Measurements from ENCODE around the gene EEF2.
"Not testable (repeated sequence)": the region's sequence is repeated elsewhere in the genome, so short reads cannot be mapped to it uniquely, and the experiment has no call there.

EEF2 gene

DNA sequence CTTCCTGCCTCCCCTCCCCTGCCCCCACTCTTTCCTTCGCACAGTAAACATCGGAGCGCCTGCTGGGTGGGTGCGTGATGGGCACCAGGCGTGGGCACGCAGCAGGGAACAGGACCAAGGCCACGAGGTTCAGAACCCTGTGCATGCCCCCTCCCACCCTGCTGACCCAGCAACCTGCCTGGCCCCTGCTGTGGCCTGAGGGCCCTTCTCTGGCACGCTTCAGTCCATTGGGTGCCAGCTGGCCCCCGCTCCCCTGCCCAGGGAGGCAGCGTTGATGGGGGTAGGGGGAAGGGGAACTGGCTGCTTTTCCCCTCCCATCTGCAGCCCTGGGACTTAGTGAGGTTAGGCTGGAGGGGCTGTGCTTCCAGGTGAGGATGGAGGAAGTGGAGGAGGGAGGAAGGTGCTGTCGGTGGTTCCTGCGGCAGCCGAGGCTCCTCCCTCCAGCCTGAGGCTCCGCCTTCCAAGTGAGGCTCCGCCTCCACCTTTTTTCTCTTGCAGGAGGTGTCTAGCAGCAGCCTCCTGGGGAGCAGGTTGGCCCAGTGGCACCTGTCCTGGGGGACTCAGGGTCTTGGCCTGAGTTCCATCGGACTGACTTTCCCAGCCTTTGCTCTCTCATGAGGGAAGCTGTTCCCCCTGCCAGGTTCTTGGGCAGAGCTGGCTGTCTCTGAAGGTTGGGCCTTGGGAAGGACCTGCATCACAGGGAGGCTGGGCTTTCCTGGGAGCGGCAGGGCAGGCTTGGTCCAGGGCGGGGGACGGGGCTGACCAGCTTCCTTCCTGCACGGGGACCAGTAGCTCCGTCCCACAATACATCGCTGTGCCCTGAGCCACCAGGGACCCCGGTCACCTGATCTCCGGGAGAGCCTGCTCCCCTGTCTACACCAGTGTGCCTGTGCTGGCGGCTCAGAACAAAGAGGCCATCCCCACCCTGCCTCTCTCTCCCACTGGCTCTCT lies 29.6 kb upstream of the EEF2 start:
- no peak for DNase-seq (ENCODE audit: low spot score)

DNA sequence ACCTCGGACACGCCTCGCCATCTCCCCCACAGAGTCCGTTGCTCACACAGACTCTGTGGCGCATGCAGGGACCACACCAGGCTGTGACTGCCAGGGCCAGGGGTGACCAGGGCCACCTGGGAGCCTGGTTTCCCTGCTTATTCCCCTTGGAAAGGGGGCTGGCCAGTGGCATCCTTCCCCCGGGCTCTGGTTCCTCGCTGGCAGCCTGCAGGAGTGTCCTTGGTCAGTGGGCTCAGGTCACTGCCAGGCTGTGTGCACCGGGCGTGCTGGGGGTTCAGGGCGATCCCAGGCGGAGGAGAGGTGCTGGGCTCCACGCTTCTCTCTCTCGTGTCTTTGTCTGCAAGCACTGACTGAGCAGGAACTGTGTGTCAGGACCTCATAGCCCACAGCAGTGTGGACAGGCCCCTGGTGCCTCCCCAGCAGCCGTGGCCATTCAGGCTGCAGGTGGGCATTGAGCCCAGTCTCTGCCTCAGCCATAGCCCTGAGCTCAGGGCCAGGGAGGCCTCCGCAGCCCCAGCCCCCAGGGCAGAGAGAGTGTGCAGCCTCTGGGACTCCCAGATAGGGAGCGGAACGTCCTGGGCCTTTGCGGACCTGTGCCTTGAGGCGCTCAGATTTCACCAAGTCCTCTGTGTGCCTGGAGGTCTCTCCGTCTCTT lies 28.8 kb upstream of the EEF2 start:
- no peak for DNase-seq (ENCODE audit: low spot score)

DNA sequence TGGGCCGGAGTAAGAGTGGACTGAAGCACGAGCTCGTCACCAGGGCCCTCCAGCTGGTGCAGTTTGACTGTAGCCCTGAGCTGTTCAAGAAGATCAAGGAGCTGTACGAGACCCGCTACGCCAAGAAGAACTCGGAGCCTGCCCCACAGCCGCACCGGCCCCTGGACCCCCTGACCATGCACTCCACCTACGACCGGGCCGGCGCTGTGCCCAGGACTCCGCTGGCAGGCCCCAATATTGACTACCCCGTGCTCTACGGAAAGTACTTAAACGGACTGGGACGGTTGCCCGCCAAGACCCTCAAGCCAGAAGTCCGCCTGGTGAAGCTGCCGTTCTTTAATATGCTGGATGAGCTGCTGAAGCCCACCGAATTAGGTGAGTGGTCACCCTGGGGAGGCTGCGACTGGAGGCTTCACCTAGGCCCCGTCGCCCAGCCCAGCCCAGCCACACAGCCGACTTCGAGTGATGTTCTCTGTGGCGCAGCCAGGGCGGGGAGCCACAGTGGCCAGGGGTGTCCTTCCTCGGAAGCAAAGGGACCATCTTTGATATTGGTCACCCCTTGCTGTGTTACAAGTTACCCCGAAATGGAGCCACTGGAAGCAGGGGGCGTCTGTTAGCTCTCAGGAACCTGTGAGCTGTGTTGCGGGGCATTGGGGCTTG lies 27.8 kb upstream of the EEF2 start:
- DNase-seq (ENCODE audit: low spot score): no peak

DNA sequence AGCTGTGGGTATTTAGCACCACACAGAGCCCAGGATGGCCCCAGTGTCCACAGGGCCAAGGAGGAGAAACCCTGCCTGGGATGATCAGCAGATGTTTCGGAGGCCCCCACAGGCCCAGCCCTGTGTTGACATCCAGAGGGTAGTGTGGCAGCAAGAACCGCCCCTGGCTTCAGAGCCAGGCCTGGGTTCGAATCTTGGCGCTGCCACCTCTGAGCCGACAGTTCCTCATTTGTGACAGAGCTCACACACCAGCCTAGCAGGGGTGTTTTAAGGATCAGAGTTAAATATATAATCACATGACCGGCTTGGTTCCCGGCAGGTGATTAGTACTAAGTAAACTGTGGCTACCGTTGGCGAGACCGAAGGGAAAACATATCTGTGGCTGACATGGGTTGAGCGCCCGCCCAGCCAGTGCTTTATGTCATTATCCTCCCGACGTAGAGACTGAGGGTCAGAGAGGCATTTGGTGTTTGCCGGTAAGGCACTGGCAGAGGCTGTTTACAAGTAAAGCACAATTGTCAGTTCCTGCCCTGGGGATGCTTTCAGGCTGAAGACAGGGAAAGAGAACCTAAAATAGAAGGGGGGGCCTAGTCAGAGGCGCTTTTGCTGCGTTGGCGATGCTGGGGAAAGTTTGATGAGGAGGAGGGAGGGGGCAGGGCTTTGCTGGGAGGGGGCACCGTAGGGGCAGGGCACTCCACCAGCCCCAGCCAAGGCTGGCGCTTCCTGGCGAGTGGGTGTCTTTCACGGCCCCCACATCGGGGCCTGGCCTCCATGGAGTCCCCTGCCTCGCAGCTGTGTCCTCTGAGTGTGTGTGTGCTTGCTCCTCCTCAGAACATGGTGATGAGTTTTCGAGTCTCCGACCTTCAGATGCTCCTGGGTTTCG lies 27.1 kb upstream of the EEF2 start:
- DNase-seq (ENCODE audit: low spot score): no peak

DNA sequence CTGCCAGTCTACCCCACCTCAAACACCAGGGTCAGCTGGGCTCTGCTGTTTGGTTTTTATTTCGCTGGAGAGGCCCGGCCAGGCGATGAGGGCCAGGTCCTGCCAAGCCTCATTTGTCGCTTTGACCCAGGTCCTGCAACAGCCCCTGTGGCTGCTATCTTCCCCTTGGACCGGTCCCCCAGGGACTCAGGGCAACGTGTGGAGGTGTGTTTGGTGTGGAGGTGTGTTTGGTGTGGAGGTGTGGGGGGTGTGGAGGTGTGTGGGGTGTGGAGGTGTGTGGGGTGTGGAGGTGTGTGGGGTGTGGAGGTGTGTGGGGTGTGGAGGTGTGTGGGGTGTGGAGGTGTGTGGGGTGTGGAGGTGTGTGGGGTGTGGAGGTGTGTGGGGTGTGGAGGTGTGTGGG lies 26.2 kb upstream of the EEF2 start:
- DNase-seq (ENCODE audit: low spot score): not testable (repeated sequence)

DNA sequence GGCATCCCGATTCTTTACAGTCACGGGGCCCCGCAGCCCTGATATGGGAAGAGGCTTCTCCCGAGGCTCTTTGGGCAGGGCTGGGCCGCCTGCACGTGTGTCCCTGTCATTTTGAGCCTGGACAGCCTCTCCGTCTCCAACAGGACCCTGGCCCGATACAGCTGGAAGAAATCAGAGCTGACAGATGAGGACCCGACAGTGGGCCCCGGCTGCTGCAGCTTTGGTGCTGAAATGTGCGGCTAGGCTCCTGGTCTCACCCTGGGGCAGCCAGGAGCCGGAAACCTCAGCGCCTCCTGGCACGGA lies 25.5 kb upstream of the EEF2 start:
- DNase-seq (ENCODE audit: low spot score): no peak

DNA sequence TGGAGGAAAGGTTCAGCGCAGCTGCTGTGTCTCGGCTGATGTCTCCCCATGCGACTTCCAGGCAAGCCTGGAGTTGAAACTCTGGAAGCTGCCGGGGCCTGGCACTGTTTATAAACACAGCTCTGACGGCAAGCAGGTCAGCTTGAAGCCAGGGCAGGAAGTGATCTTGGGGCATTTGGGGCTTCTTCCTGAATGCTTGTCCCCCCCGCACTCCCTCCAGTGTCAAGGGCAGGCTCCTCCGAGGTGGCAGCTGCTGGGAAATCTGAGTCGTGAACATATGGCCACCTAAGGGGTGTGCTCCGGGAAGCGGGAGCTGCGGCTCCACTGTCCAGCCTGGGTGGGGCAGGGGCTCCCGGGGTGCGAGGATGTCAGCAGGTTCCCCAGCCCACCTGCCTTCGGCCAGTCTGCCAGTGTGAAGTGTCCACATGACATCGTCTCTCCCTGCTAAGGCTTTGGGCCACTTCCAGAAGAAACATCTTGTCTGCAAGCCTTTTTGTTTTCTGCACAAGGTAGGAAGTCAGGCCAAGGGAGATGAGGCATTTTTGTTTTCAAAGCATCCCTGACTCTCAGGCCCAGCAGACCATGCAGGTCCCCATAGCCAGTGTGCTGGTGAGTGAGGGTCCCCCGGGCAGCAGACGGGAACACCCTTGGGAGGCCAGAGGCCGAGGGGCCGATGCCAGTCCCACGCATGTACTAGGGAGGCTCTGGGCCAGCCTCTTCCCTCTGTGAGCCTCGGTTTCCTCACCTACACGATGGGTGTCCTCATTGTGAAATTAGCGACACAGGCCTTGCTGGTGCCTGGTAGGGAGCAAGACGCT lies 24.9 kb upstream of the EEF2 start:
- DNase-seq (ENCODE audit: low spot score): no peak

DNA sequence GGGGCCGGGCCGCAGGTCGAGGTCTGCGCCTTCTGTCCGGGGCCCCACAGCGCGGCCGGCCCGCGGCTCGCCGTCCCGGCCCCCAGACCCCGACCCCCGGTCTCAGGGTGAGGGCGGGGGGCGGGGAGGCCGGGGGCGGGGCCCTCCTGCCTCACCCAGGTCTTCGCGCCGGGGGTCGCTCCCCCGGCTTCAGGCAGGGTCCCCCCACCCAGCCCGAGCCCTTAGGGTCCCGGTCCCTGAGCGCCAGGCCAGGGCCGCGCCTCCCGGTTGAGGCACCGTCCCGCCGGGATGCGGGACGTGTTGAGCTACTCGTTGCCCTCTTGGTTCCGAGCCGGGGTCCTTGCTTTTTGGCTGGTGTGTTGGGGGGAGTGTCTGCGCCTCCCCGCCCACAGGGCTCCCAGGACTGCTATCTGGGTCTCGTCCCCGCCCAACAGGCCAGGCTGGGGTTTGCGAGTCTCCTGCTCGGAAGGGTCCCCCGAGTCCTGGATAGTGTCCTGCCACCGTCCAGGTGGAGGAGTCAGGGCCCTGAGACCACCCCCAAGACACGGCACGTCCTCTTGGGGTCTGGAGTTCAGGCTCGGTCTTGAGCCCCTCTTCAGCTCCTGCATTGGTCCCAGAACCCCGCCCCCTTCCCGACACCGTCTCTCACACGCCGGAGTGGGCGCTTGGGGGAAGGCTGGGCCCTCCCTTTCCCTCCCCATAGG lies 22.7 kb upstream of the EEF2 start:
- DNase-seq (ENCODE audit: low spot score): no peak

DNA sequence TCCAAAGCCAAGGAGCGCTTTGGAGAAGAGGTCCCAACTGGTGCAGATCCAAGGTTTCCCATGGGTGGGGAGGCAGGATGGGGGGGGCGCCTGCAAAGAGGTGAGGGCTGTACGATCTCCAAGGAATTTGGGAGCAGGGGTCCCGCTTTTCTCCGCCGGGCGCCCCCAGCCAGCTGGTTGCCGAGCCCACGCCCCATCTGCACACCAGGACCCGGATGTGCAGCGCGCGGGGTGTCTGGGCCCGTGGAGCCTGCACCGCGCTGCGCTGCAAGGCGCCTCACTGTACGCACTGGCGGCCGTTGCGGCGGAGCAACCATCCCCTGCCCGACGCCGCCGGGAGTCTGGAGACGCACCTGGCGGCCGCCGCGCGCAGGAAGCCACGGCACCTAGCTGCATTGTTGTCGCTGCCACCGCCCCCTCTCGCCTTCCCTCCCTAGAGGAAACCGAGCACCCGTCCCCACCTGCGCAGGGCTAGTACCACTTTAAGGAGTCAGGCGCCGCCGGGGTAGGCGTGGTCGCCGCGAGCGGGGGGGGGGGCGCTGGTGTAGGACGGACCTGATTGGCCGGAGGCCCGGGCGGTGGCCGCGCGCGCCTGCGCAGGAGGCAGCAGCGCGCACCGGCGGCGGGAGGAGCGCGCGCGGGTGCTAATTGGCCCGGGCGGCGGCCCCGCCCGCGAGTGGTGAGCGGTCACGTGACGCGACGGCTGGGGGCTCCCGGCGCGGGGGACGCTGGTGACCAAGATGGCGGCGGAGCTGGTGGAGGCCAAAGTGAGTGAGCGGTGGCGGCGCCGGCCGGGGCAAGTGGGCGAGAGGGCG lies 22.0 kb upstream of the EEF2 start, which contains the start of gene PIAS4:
Gene PIAS4, plus strand, starts transcription at position 716 of the 815 bp plus-strand sequence. Its CDS starts 25 bp downstream, at position 741.
- DNase-seq (ENCODE audit: low spot score): peak; percentile 92

DNA sequence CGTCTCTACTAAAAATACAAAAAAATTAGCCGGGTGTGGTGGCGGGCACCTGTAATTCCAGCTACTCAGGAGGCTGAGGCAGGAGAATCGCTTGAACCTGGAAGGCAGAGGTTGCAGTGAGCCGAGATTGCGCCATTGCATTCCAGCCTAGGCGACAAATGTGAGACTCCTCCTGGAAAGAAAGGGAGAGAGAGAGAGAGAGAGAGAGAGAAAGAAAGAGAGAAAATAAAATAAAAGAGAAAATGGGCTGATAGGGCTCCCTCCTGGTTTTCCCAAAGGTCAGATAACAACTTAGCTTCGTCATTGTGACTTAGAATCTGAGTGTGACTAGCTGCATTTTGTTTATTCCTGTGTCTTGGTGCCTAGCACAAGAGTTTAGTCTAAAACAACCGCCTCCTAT lies 20.2 kb upstream of the EEF2 start:
- not testable (repeated sequence) for DNase-seq (ENCODE audit: low spot score)

DNA sequence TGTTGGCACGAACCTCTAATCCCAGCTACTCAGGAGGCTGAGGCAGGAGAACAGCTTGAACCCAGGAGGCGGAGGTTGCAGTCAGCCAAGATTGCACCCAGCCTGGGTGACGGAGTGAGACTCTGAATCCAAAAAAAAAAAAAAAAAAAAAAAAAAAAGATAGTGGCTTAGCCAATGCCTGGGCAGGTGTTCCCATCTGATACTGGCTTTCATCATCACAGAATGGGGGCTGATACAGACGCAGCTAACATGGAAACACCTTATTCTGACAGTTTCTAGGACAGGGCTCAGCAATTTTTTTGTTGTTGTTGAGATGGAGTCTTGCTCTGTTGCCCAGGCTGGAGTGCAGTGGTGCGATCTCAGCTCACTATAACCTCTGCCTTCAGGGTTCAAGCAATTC lies 15.5 kb upstream of the EEF2 start:
- DNase-seq (ENCODE audit: low spot score): not testable (repeated sequence)

DNA sequence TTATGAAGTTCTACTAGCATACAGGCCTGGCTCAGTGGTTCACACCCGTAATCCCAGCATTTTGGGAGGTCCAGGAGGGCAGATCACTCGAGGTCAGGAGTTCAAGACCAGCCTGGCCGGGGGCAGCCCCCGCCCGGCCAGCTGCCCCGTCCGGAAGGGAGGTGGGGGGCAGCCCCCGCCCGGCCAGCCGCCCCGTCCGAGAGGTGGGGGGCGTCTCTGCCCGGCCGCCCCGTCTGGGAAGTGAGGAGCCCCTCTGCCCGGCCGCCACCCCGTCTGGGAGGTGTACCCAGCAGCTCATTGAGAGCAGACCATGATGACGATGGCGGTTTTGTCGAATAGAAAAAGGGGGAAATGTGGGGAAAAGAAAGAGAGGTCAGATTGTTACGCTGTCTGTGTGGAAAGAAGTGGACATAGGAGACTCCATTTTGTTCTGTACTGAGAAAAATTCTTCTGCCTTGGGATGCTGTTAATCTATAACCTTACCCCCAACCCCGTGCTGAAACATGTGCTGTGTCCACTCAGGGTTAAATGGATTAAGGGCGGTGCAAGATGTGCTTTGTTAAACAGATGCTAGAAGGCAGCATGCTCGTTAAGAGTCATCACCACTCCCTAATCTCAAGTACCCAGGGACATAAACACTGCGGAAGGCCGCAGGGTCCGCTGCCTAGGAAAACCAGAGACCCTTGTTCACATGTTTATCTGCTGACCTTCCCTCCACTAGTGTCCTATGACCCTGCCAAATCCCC lies 13.6 kb upstream of the EEF2 start:
- not testable (repeated sequence) for DNase-seq (ENCODE audit: low spot score)

DNA sequence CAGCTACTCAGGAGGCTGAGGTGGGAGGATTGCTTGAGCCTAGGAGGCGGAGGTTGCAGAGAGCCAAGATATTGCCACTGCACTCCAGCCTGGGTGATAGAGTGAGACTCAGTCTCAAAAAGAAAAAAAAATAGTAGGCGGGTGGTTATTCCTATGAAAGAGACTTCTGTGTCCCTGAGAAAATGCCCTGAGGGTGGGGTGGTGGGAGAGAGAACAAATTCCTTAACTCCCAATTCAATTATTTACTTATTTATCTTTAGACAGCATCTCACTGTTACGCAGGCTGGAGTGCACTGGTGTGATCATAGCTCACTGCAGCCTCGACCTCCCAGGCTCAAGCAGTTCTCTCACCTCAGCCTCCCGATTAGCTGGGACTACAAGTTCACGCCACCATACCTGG lies 10.3 kb upstream of the EEF2 start:
- DNase-seq (ENCODE audit: low spot score): no peak

DNA sequence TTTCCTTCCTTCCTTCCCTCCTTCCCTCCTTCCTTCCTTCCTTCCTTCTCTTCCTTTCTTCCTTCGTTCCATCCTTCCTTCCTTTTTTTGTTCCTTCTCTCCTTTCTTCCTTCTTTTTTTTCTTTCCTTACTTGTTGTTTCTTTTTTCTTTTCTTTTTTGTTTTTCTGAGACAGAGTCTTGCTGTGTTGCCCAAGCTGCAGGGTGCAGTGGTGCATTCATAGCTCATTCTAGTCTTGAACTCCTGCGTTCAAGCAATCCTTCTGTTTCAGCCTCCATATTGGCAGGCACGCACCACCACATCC lies 5.5 kb upstream of the EEF2 start:
- DNase-seq (ENCODE audit: low spot score): no peak

DNA sequence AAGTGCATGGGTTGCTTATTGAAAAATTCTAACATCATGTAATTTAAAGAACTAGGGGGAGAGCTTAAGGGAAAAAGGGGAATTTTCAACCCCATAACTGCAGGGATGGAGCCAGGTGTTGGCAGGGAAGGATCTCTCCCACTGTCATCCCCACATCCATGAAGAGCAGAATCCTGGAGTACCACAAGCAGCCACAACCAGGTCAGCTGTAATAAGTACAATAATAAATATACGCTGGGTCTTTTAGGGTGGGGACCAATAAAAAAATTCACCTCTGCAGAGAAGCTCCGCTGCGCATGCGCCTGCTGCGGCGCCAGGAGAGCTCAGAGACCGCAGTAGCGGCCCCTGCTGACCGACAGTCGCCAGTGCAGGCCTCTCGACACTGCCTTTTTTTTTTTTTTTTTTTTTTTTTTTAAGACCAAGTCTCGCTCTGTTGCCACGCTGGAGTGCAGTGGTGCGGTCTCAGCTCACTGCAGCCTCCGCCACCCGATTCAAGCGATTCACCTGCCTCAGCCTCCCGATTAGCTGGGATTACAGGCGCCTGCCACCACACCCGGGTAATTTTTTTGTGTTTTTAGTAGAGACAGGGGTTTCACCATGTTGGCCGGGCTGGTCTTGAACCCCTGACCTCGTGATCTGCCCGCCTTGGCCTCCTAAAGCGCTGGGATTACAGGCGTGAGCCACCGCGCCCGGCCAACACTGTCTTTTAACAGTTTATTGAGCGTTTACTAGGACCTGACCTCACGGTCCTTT lies 2.5 kb upstream of the EEF2 start:
- DNase-seq (ENCODE audit: low spot score): peak; percentile 80

DNA sequence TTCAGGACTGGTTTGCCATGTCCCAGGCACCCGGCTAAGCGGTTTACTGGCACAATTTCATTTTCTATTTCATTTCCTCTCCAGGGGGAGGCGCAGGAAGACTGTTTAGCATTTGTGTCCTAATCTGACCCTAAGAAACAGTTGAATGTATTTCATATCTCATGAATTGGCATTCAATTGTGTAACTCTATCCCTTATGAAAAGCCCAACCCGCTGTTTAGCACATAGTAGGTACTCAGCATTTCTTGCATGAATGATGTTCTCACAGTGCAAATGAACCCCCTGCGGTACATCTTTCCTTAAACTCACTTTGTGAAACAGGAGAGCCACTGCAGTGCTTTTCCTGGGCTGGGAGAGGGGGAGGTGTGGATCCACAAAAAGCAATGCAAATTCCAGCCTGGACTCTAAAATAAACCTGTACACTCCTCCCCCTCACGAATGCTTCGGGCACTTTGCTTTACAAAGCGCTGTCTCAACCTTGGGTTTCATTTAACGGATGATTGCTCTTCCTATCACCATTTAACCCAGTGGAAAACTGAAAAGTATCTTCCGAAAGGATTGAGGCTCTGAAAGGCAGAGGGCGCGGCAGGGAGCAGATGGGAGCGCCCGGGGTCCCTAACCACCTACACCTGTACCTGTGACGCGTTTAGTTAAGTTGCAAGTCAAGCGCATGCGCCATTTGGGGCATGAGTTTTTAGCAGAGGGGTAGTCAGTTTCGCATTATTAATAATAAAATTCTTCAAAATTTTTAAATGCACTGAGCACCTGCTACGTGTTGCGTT lies 1.2 kb upstream of the EEF2 start:
- peak; percentile 93 for DNase-seq (ENCODE audit: low spot score)

DNA sequence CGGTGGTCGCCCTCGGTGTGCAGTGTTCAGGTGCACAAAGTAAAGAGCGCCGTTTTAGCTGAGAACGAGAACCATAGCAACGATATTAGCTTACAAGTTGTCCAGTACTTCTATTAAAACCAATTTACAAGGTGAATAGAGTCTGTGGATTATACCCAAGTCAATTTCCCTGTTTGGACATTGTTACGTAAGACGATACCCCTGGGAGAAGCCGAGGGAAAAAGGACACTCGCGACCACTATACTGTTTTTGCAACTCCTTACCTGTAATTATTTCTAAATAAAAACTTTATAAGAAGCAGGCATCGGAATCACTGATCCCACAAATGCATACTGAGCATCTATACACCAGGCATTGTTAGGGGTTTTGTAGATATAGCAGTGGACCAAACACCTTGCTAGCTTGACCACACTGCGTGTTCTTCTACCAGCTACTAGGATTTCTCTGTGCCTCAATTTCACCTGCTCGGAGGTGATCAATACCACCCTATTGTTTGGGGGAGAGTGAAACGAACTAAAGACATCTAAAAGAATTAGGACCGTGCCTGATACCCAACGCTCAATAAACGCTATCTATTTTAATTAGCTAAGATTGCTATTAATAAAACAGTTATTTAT lies 488 bp upstream of the EEF2 start:
- no peak for DNase-seq (ENCODE audit: low spot score)

Measured in pons (tissue), 1 donor.